Tibial artery (tissue), 4 donors: ENCODE data around the gene DHFR.

ENCODE experiments used
- DNase-seq, 2 donors: peaks; one replicate each; pipeline ENCODE4 v3.0.0-alpha.2; 2019
- H3K27ac ChIP-seq, 2 donors: fragments of 200-600 bp; sonication (generic) in 1 of 2; 1 replicate in 1 of 2; 2 replicates in 1 of 2; pipeline ENCODE4 v1.5.1; 2018 to 2019; ENCODE audit warnings: mild to moderate bottlenecking in 1 of 2
- H3K27me3 ChIP-seq, 2 donors: fragments of 200-600 bp; sonication (generic) in 1 of 2; one replicate each; pipeline versions ENCODE4 v1.5.1 to v1.6.0; 2016 to 2019
- H3K36me3 ChIP-seq, 3 donors: fragments of 200-600 bp; sonication (generic) in 2 of 3; one replicate each; pipeline ENCODE4 v1.5.1; 2016 to 2019; ENCODE audit warnings: mild to moderate bottlenecking in 2 of 3
- H3K4me1 ChIP-seq, 4 donors: fragments of 200-600 bp; sonication (generic) in 2 of 4; 1 replicate in 3 of 4; 2 replicates in 1 of 4; pipeline ENCODE4 v1.5.1; 2016 to 2019
- H3K4me3 ChIP-seq, 2 donors: fragments of 200-600 bp; sonication (generic) in 1 of 2; 1 replicate in 1 of 2; 2 replicates in 1 of 2; pipeline ENCODE4 v1.5.1; 2018 to 2019; ENCODE audit warnings: mild to moderate bottlenecking in 2 of 2
- H3K9me3 ChIP-seq, 3 donors: fragments of 200-600 bp; sonication (generic) in 1 of 3; one replicate each; pipeline ENCODE4 v1.5.1; 2016 to 2019
- CTCF ChIP-seq, 2 experiments: fragments of 200-600 bp in 1 of 2; fragments of 450-650 bp in 1 of 2; IDR thresholded peaks; one replicate each; pipeline ENCODE4 v1.5.1; 2017 to 2019; ENCODE audit warnings: antibody characterized with exemption in 2 of 2, mild to moderate bottlenecking in 1 of 2, moderate library complexity in 1 of 2
- intact Hi-C: fragments of 100-400 bp; cut with DNase I; formaldehyde crosslinking; loops from one replicate; pipeline ENCODE4 v1.15.0; 2023; ENCODE audit warnings: low total_unique reads

The DHFR gene

GRCh38 chr5:80634193-80634592, 20.6 kb downstream of the DHFR start:
- H3K36me3 ChIP-seq: peaks cover 4 to 53% (median 34%) of the 10 kb centered on the region in 3 donors
- intact Hi-C loops: no loop called here
- no peak overlapping the region for H3K4me3 ChIP-seq

GRCh38 chr5:80632700-80633099, 22.1 kb downstream of the DHFR start:
- DNase-seq: no peak
- Histone ChIP-seq H3K36me3 (peaks cover 0 to 51% (median 28%) of the 10 kb centered on the region in 3 donors), H3K4me1 (no peaks in the 10 kb centered on the region), H3K4me3 (no peak overlapping the region), H3K27me3 (no peaks in the 10 kb centered on the region), H3K9me3 (no peaks in the 10 kb centered on the region), H3K27ac (no peak overlapping the region)
- intact Hi-C loops: no loop called here
- TF ChIP-seq CTCF (IDR thresholded peaks at IDR 0.05): no peak

More at GRCh38 chr5:80634193-80634592, 20.6 kb downstream of the DHFR start:
- Histone ChIP-seq H3K9me3 (no peaks in the 10 kb centered on the region), H3K4me1 (no peaks in the 10 kb centered on the region), H3K27ac (no peak overlapping the region), H3K27me3 (no peaks in the 10 kb centered on the region)
- no peak for DNase-seq
- no peak for TF ChIP-seq CTCF (IDR thresholded peaks at IDR 0.05)

GRCh38 chr5:80631278-80632259, 23.2 kb downstream of the DHFR start:
- H3K27me3 ChIP-seq: no peaks in the 10 kb centered on the region
- H3K4me1 ChIP-seq: no peaks in the 10 kb centered on the region
- peaks cover 0 to 43% (median 19%) of the 10 kb centered on the region in 3 donors for H3K36me3 ChIP-seq
- H3K9me3 ChIP-seq: no peaks in the 10 kb centered on the region
- DNase-seq: no peak
- H3K4me3 ChIP-seq: no peak overlapping the region
- intact Hi-C loops: no loop called here
- no peak for TF ChIP-seq CTCF (IDR thresholded peaks at IDR 0.05)
- H3K27ac ChIP-seq: no peak overlapping the region

DNA sequence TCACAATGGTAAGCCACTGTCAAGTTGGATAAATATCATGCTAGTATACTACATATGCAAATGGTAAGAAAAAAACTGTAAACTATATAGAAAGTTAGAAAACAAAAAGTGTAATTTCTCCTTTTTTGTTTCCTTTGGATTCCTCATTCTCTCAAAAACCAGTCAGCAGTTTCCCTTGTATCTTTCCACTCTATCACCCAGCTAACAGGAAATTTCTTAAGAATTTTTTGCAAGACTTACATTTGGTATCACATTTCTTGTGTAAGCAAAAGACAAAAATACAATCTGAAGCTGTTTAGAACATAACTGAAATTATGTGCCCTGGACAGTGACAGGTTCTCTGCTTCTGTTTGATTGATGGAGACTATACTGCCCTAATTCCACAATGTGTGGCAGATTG, 25.5 kb downstream of the DHFR start:
- peaks cover 0 to 34% (median 15%) of the 10 kb centered on the region in 3 donors for H3K36me3 ChIP-seq
- intact Hi-C loops: no loop called here
- no peak for TF ChIP-seq CTCF (IDR thresholded peaks at IDR 0.05)
- H3K4me1 ChIP-seq: no peaks in the 10 kb centered on the region
- no peaks in the 10 kb centered on the region for H3K27me3 ChIP-seq
- no peak overlapping the region for H3K27ac ChIP-seq
- no peak for DNase-seq
- no peaks in the 10 kb centered on the region for H3K9me3 ChIP-seq
- H3K4me3 ChIP-seq: no peak overlapping the region

DNA sequence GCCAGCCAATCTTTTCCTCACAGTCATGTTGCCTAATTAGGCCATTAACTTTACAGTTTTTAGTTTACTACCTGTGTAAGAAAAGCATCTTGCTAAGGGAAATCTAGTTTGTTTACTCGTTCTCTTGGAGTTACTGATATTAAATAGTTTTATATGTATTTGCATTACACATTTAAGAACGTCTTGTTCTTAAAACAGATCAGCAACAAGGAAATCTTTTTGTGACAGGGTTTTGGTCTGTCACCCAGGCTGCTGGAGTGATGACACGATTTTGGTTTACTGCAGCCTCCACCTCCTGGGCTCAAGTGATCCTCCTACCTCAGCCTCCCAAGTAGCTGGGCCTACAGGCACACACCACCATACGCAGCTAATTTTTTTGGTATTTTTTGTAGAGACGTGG, 29.6 kb downstream of the DHFR start:
- H3K4me3 ChIP-seq: no peak overlapping the region
- intact Hi-C loops: no loop called here
- H3K27me3 ChIP-seq: no peaks in the 10 kb centered on the region
- no peak for TF ChIP-seq CTCF (IDR thresholded peaks at IDR 0.05)
- H3K27ac ChIP-seq: no peak overlapping the region
- no peak for DNase-seq
- no peaks in the 10 kb centered on the region for H3K9me3 ChIP-seq
- peaks cover 0 to 13% (median 6%) of the 10 kb centered on the region in 3 donors for H3K36me3 ChIP-seq
- no peaks in the 10 kb centered on the region for H3K4me1 ChIP-seq
